Esophagus muscularis mucosa (tissue), 4 donors: ENCODE results near the gene FAM3A.
"Not testable (repeated sequence)": the region's sequence is repeated elsewhere in the genome, so short reads cannot be mapped to it uniquely, and the experiment has no call there.

Experiments
- EP300 ChIP-seq: sonication (generic); formaldehyde crosslinking; IDR thresholded peaks from one replicate; pipeline ENCODE4 v1.6.1; 2017; ENCODE audit warnings: antibody characterized with exemption
- POLR2A ChIP-seq: fragments of 450-650 bp; IDR thresholded peaks from one replicate; pipeline ENCODE4 v1.6.1; 2017; ENCODE audit warnings: antibody characterized with exemption, moderate library complexity, mild to moderate bottlenecking, low read depth
- TF ChIP-seq, protein P1 (sequence below), 3 experiments: fragments of 200-600 bp in 2 of 3; fragments of 450-650 bp in 1 of 3; sonication (generic) in 2 of 3; IDR thresholded peaks; one replicate each; pipeline ENCODE4 v1.5.1; 2017 to 2019; ENCODE audit warnings: antibody characterized with exemption in 3 of 3, mild to moderate bottlenecking in 2 of 3, moderate library complexity in 1 of 3

DNA sequence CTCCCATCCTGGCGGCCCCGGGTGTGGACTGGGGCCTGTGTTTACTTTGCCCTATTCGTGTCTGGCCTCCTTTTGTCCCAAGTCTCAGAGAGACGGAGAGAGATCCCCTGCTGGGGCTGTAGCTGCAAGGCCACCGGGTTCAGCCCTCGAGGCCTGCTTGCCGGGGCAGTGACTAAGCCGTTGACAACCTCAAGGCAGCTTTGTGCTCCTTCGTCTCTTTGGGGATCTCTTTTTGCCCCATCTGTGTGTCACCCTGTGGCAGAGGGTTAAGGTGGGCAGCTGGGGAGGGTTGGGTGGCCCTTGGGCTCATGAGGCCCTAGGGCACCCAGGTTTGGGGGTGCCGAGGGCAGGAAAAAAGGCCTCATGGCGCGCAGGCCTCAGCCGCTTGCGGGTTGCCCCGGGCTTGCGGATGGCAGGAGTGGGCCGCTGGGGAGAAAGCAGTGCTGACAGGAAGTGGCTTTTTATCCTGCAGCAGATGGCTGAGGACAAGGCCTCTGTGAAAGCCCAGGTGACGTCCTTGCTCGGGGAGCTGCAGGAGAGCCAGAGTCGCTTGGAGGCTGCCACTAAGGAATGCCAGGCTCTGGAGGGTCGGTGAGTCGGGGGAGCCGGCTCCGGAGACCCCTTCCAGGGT, 42.1 kb upstream of the FAM3A start:
- TF ChIP-seq, protein P1, sequence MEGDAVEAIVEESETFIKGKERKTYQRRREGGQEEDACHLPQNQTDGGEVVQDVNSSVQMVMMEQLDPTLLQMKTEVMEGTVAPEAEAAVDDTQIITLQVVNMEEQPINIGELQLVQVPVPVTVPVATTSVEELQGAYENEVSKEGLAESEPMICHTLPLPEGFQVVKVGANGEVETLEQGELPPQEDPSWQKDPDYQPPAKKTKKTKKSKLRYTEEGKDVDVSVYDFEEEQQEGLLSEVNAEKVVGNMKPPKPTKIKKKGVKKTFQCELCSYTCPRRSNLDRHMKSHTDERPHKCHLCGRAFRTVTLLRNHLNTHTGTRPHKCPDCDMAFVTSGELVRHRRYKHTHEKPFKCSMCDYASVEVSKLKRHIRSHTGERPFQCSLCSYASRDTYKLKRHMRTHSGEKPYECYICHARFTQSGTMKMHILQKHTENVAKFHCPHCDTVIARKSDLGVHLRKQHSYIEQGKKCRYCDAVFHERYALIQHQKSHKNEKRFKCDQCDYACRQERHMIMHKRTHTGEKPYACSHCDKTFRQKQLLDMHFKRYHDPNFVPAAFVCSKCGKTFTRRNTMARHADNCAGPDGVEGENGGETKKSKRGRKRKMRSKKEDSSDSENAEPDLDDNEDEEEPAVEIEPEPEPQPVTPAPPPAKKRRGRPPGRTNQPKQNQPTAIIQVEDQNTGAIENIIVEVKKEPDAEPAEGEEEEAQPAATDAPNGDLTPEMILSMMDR (IDR thresholded peaks at IDR 0.05): not testable (repeated sequence)
- TF ChIP-seq EP300, POLR2A: not testable (repeated sequence)
